ENCODE results near the gene SLC25A13. TPM values are rescaled to one million over a fixed set of nuclear protein-coding genes. Genes with fewer than 3 reads are reported as not detected.

The SLC25A13 gene
- total and polyA plus RNA-seq, 9 of the 15 experiments (the other 6 are each of a cell fraction or from before 2014, with no cell fraction given): 21.4 to 80.2 (median 58.7) TPM

DNA sequence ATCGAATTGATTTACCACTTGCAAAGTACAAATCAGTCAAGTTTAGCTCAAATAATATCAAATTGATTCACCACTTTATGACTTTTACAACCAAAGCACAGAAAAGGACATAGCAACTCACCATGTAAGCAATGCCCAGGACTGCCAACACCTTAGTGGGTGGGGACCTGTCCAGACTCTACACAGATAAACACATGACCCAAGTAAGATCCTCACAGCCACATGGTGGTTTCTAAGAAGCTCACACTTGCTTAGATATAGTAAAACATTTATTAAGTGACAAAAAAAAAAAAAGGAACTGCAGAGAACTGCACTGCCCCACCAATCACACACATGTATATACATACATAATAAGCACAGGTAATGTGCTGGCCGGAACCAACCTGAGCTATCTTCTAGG lies 116.2 kb downstream of the SLC25A13 start:
- peaks cover 8% of the 10 kb centered on the region; the same call in 1 of the 3 replicates for H3K36me3 ChIP-seq (ENCODE audit: control insufficient read depth, insufficient read depth, low read length)
- H3K4me2 ChIP-seq (ENCODE audit: insufficient read depth, low read length): no peak overlapping the region
- intact Hi-C loops (cut with micrococcal nuclease): no loop called here
- no peaks in the 10 kb centered on the region for H3K27me3 ChIP-seq (ENCODE audit: control insufficient read depth in 2 of 2, insufficient read depth in 2 of 2, low read length in 2 of 2)
- ATAC-seq (no peak; the same call in 2 of the 3 replicates), FAIRE-seq (no peak), DNase-seq (ENCODE audit: extremely low read depth in 1 of 4, low spot score in 3 of 4) (no peak)
- TF ChIP-seq, protein P1, sequence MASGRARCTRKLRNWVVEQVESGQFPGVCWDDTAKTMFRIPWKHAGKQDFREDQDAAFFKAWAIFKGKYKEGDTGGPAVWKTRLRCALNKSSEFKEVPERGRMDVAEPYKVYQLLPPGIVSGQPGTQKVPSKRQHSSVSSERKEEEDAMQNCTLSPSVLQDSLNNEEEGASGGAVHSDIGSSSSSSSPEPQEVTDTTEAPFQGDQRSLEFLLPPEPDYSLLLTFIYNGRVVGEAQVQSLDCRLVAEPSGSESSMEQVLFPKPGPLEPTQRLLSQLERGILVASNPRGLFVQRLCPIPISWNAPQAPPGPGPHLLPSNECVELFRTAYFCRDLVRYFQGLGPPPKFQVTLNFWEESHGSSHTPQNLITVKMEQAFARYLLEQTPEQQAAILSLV (tag; IDR thresholded peaks at IDR 0.05): no peak
- TF ChIP-seq, protein P2, sequence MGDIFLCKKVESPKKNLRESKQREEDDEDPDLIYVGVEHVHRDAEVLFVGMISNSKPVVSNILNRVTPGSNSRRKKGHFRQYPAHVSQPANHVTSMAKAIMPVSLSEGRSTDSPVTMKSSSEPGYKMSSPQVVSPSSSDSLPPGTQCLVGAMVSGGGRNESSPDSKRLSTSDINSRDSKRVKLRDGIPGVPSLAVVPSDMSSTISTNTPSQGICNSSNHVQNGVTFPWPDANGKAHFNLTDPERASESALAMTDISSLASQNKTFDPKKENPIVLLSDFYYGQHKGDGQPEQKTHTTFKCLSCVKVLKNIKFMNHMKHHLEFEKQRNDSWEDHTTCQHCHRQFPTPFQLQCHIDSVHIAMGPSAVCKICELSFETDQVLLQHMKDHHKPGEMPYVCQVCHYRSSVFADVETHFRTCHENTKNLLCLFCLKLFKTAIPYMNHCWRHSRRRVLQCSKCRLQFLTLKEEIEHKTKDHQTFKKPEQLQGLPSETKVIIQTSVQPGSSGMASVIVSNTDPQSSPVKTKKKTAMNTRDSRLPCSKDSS (IDR thresholded peaks at IDR 0.05; ENCODE audit: low read depth, partially characterized antibody): no peak
- no peak for TF ChIP-seq ZNF184 (CRISPR knock-in tag; IDR thresholded peaks at IDR 0.05)
- no peak for TF ChIP-seq HEY1 (CRISPR knock-in tag; IDR thresholded peaks at IDR 0.05; ENCODE audit: borderline replicate concordance)
- no peak for TF ChIP-seq RBM22 (IDR thresholded peaks at IDR 0.05; ENCODE audit: low read depth, low read length, poor library complexity, severe bottlenecking)
- H3K9me1 ChIP-seq (ENCODE audit: control insufficient read depth, insufficient read depth, low read length): no peaks in the 10 kb centered on the region
- no peak overlapping the region for H3K9ac ChIP-seq (ENCODE audit: insufficient read depth in 1 of 2, low read depth in 2 of 2, low read length in 2 of 2)
- H3K79me2 ChIP-seq (ENCODE audit: control insufficient read depth, insufficient read depth, low read length): 0 out of 3 replicates have a peak, but pooled peaks cover 2% of the 10 kb centered on the region
- BruUV-seq (replicated peaks): no TSS peak
- no peak overlapping the region for H2AFZ ChIP-seq (ENCODE audit: low read depth, low read length)
- ChIA-PET CTCF (ENCODE audit: low intra/inter-chr PET ratio) (no interaction called here), POLR2A (interaction anchor here (1.7 kb wide), 1 partner anchor 13 kb away, joined by 5 read pairs; no protein-coding TSS in a partner anchor)
- H3K27ac ChIP-seq (ENCODE audit: extremely low read depth, low read depth, low read length): no peak overlapping the region
- H3K4me3 ChIP-seq: no peak overlapping the region
- H3K4me1 ChIP-seq (replicated peaks in 1 of 2; ENCODE audit: control insufficient read depth in 2 of 2, insufficient read depth in 2 of 2, low read length in 2 of 2): peaks cover 0 to 1% of the 10 kb centered on the region in 2 experiments; a peak in 1 of 5 replicates
- no peaks in the 10 kb centered on the region for H3K9me3 ChIP-seq (replicated peaks; ENCODE audit: control insufficient read depth, insufficient read depth, low read depth, low read length)
- in situ Hi-C loops (cut with MboI): no loop called here
- H4K20me1 ChIP-seq (replicated peaks; ENCODE audit: control insufficient read depth, insufficient read depth, low read length): no peaks in the 10 kb centered on the region
- 96% methylated on average over 2 of the region's 2 CpGs for WGBS (ENCODE audit: insufficient coverage, low coverage, missing lambda C conversion rate)

All from K562 (cell line).